GM12801 (cell line): ENCODE data around the gene CCDC112.

Experiments
- TF ChIP-seq, protein P1 (sequence below): IDR thresholded peaks from one replicate; pipeline ENCODE4 v1.5.1; 2011; ENCODE audit warnings: control low read depth; ENCODE audit not compliant: insufficient read length; ENCODE audit errors: extremely low read depth

Gene CCDC112

DNA sequence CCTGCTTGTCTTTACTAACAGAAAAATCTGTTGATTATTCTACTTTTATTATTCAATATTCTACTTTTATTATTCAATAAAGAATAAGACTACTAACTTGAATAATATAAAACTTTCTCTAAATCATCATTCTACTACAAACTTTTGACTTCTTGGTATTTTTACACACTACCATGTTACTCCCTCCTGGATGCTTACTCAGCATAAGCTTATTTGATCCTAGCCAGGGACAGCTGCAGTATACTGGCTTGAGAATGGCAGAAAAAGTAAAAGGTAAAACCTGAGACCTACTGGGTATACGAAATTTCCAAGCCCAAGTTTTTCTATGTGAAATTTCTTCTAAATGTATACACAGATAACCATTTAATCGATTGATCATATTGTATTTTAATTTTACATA lies 59.9 kb downstream of the CCDC112 start:
- TF ChIP-seq, protein P1, sequence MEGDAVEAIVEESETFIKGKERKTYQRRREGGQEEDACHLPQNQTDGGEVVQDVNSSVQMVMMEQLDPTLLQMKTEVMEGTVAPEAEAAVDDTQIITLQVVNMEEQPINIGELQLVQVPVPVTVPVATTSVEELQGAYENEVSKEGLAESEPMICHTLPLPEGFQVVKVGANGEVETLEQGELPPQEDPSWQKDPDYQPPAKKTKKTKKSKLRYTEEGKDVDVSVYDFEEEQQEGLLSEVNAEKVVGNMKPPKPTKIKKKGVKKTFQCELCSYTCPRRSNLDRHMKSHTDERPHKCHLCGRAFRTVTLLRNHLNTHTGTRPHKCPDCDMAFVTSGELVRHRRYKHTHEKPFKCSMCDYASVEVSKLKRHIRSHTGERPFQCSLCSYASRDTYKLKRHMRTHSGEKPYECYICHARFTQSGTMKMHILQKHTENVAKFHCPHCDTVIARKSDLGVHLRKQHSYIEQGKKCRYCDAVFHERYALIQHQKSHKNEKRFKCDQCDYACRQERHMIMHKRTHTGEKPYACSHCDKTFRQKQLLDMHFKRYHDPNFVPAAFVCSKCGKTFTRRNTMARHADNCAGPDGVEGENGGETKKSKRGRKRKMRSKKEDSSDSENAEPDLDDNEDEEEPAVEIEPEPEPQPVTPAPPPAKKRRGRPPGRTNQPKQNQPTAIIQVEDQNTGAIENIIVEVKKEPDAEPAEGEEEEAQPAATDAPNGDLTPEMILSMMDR: no peak

DNA sequence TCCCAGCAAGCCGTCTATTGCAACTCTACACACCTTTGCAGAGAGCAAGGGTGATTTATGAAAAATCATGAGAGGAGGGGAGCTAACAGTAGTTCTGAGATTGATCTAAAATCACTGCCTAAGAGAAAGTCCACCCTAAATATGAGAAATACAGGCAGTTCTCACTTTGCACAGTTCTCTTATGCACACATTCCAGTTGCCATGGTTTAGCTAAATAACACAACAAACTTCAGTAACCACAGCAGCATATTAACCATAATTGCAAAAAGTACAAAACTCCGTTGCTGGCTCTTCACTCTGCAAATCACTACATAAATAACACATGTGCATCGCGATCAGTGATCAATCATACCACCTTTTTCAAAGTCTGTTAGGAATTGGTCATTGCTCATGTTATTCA lies 64.9 kb downstream of the CCDC112 start:
- TF ChIP-seq, protein P1: no peak

DNA sequence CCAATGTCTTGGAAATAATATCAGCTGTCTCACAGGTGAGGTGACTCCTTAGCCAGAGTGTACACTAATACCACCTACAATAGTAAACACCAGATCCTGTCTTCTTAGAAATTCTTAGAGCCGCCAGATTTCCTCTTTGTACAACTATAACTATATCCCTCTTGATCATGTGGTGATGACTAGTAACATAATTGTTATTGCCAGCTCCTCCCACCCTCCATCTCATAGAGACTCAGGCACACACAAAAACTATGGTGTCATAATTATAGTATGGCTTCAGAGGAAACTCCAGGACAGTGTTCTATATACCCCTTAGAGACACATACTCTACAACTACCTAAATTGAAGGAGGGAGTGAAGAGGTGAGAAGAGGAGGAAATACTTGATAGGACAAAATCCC lies 66.8 kb downstream of the CCDC112 start:
- TF ChIP-seq, protein P1: no peak

DNA sequence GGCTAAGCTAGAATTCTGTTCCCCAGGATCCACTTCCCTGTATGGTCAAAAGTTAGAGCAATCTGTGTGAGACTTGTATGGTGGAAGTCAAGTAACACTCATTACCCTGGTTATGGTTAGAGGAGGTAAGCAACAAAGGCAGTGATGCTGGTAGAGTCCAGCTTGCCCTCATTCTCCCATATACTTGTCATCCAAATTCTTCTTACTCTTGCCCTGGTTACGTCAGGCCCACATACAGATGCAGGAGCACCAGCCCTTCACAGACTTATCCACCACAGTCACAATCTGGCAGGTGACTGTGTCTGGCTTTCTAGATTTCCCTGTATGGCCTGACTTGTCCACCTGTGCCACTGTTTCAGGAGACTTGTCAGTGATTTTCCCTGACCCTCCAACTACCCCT lies 69.2 kb downstream of the CCDC112 start:
- TF ChIP-seq, protein P1: no peak
